Cardiac fibroblast (primary cell): ENCODE measurements around the gene CFAP73.

ENCODE experiments used
- DNase-seq, 2 donors: peaks; one replicate each; pipeline versions ENCODE4 v3.0.0 to v3.0.0-alpha.2; 2010; ENCODE audit warnings: low read depth in 2 of 2
- H3K4me3 ChIP-seq, 2 donors: replicated peaks in 1 of 2; 1 replicate in 1 of 2; 2 replicates in 1 of 2; pipeline ENCODE4 v1.5.1; 2011; ENCODE audit warnings: low read depth in 2 of 2, low read length in 2 of 2, mild to moderate bottlenecking in 2 of 2, moderate library complexity in 1 of 2
- TF ChIP-seq, protein P1 (sequence below): IDR thresholded peaks from one replicate; pipeline ENCODE4 v1.5.1; 2011; ENCODE audit warnings: low read depth, mild to moderate bottlenecking, low read length, inconsistent platforms

The CFAP73 gene

GRCh38 chr12:113157218-113157859 is 7.8 kb downstream of the CFAP73 start:
- no peak for DNase-seq
- H3K4me3 ChIP-seq: no peak overlapping the region
- TF ChIP-seq, protein P1, sequence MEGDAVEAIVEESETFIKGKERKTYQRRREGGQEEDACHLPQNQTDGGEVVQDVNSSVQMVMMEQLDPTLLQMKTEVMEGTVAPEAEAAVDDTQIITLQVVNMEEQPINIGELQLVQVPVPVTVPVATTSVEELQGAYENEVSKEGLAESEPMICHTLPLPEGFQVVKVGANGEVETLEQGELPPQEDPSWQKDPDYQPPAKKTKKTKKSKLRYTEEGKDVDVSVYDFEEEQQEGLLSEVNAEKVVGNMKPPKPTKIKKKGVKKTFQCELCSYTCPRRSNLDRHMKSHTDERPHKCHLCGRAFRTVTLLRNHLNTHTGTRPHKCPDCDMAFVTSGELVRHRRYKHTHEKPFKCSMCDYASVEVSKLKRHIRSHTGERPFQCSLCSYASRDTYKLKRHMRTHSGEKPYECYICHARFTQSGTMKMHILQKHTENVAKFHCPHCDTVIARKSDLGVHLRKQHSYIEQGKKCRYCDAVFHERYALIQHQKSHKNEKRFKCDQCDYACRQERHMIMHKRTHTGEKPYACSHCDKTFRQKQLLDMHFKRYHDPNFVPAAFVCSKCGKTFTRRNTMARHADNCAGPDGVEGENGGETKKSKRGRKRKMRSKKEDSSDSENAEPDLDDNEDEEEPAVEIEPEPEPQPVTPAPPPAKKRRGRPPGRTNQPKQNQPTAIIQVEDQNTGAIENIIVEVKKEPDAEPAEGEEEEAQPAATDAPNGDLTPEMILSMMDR: no peak

DNA sequence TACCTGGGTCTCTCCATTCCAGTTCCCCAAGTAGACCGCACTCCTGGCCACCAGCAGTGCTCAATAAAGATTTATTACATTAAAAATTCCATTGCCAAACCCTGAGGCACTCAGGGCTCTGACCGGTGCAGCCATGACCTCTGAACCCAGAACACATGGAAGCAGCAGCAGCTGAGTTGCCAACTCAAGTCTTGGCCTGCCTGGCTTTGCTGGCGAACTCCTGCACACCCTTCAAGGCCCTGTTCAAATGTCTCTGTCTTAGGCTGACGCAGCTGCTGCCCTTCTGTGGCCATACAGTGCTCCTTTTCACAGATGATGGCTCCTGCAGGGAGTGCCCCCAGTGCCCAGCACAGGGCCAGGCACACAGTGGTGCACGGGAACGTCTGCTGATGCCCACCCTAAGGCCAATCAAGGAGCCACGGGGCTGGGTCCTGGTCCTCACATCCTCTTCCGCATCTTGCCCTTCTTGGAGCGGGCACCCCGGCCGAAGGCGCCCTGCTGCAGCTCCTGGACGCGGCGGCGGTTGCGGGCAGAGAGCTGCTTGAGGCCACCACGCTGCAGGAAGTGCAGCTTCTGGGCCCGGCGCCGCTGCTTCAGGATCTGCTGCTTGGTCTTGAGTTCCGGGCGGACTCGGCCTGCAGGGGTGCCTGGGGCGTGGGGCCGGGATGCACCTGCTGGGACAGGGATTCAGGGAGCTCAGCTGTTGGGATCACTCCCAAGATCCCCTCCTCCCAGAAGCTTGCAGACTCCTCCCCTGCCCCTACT is 9.1 kb downstream of the CFAP73 start:
- no peak for DNase-seq
- TF ChIP-seq, protein P1: no peak
- H3K4me3 ChIP-seq: no peak overlapping the region

- H3K4me3 ChIP-seq: no peak overlapping the region
- no peak for DNase-seq
- TF ChIP-seq, protein P1: no peak
Observed at GRCh38 chr12:113159937-113160336, 10.4 kb downstream of the CFAP73 start.

DNA sequence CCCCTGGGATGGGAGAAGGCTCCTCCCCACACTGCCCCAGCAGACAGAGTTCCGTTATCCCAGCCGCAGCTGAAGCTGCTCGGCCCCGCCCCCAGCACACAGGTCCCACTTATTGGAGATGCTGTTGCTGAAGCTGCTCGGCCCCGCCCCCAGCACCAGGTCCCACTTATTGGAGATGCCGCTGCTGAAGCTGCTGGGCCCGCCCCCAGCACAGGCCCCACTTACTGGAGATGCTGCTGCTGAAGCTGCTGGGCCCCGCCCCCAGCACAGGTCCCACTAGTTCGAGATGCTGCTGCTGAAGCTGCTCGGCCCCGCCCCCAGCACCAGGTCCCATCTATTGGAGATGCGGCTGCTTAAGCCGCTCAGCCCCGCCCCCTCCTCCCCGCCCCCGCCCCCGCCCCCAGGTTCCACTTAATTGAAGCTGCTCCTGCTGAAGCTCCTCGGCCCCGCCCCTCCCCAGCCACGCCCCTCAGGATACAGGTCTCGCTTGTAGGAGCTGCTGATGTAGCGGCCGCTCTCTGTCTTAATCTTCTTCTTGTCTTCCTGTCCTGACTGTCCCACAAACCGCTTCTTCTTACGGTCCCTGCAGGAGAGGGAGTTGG is 12.0 kb downstream of the CFAP73 start:
- TF ChIP-seq, protein P1: no peak
- no peak for DNase-seq
- H3K4me3 ChIP-seq: no peak overlapping the region

GRCh38 chr12:113162102-113163029 is 12.8 kb downstream of the CFAP73 start:
- TF ChIP-seq, protein P1: no peak
- DNase-seq: peak; percentile 56 to 65
- no peak overlapping the region for H3K4me3 ChIP-seq

DNA sequence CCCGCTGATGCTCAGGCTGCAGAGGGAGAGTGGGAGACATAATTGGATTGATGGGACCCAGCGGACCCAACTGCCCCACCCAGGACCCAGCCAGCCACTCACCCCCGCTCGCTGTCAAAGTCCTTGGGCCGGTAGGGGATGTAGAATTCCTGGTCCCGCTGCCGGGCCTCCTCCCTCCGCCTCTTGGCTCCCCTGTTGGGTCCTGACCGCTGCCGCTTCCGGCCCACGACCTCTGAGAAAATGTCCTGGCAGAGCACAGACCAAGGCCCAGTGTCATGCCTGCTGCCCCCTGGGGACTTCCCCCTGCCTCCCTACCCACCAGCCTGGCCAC is 13.5 kb downstream of the CFAP73 start:
- DNase-seq: no peak
- TF ChIP-seq, protein P1: no peak
- no peak overlapping the region for H3K4me3 ChIP-seq
